H1 (cell line): Measurements from ENCODE around the gene HIGD1B. TPM values are rescaled to one million over a fixed set of nuclear protein-coding genes. Genes with fewer than 3 reads are reported as not detected.
A peak's percentile ranks its signal among the peaks of the same experiment; 100 is the strongest.

Experiments
- ASH2L ChIP-seq: fragments of 200-600, 300-600 bp; sonication (generic); IDR thresholded peaks from one replicate; pipeline ENCODE4 v1.7.1; 2017; ENCODE audit warnings: low read length
- BRCA1 ChIP-seq: IDR thresholded peaks from 2 replicates; pipeline ENCODE4 v1.6.1; 2012; ENCODE audit warnings: low read depth, low read length, improper control_type of control experiment
- CBX5 ChIP-seq: fragments of 300-800, 300-1000 bp; sonication (generic); IDR thresholded peaks from 2 replicates; pipeline ENCODE4 v1.7.1; 2016; ENCODE audit warnings: antibody characterized with exemption, low read length, low read depth
- CBX8 ChIP-seq: fragments of 300-800, 300-1000 bp; sonication (generic); IDR thresholded peaks from 2 replicates; pipeline ENCODE4 v1.7.1; 2016; ENCODE audit warnings: low read depth, low read length, borderline replicate concordance
- CEBPB ChIP-seq: IDR thresholded peaks from 2 replicates; pipeline ENCODE4 v1.6.1; 2012; ENCODE audit warnings: low read depth, low read length
- CREB1 ChIP-seq: IDR thresholded peaks from 2 replicates; pipeline ENCODE4 v1.6.1; 2012; ENCODE audit warnings: inconsistent platforms
- EP300 ChIP-seq, 2 experiments: IDR thresholded peaks; 1 replicate in 1 of 2; 2 replicates in 1 of 2; pipeline ENCODE4 v1.6.1; 2011 to 2012; ENCODE audit warnings: low read depth in 2 of 2, low read length in 2 of 2, mild to moderate bottlenecking in 2 of 2, borderline replicate concordance in 1 of 2, inconsistent platforms in 1 of 2, moderate library complexity in 1 of 2
- FOSL1 ChIP-seq: IDR thresholded peaks from 2 replicates; pipeline ENCODE4 v1.6.1; 2011; ENCODE audit warnings: mild to moderate bottlenecking, low read depth, low read length, moderate library complexity; ENCODE audit not compliant: insufficient read depth
- GTF2F1 ChIP-seq: IDR thresholded peaks from 2 replicates; pipeline ENCODE4 v1.6.1; 2012; ENCODE audit warnings: low read depth, low read length, improper control_type of control experiment, borderline replicate concordance
- HDAC2 ChIP-seq, 2 experiments: fragments of 300-600 bp in 1 of 2; sonication (generic) in 1 of 2; IDR thresholded peaks; 2 replicates each; pipeline ENCODE4 v1.6.1; 2011 to 2012; ENCODE audit warnings: low read depth in 2 of 2, low read length in 2 of 2, mild to moderate bottlenecking in 2 of 2, moderate library complexity in 2 of 2, borderline replicate concordance in 1 of 2, inconsistent platforms in 1 of 2
- HDAC6 ChIP-seq: IDR thresholded peaks from one replicate; pipeline ENCODE4 v1.7.1; 2012; ENCODE audit warnings: low read depth, mild to moderate bottlenecking, inconsistent platforms, low read length, moderate library complexity
- JUND ChIP-seq: IDR thresholded peaks from 2 replicates; pipeline ENCODE4 v1.6.1; 2011; ENCODE audit warnings: mild to moderate bottlenecking, improper control_type of control experiment, low read length
- NRF1 ChIP-seq: IDR thresholded peaks from 2 replicates; pipeline ENCODE4 v1.6.1; 2011; ENCODE audit warnings: mild to moderate bottlenecking, low read depth, low read length, improper control_type of control experiment
- PHF8 ChIP-seq: fragments of 200-600 bp; sonication (generic); conservative IDR thresholded peaks from 2 replicates; pipeline ENCODE4 v1.7.1; 2012; ENCODE audit warnings: low read depth, mild to moderate bottlenecking, inconsistent platforms, low read length, moderate library complexity
- POLR2A ChIP-seq, 2 experiments: IDR thresholded peaks; 1 replicate in 1 of 2; 2 replicates in 1 of 2; pipeline ENCODE4 v1.6.1; 2011; ENCODE audit warnings: low read depth in 2 of 2, low read length in 2 of 2, mild to moderate bottlenecking in 2 of 2; ENCODE audit errors: control extremely low read depth in 1 of 2
- POU5F1 ChIP-seq: IDR thresholded peaks from 2 replicates; pipeline ENCODE4 v1.6.1; 2011; ENCODE audit warnings: low read depth, mild to moderate bottlenecking, low read length, moderate library complexity
- SIX5 ChIP-seq: IDR thresholded peaks from 2 replicates; pipeline ENCODE4 v1.6.1; 2011; ENCODE audit warnings: mild to moderate bottlenecking, low read depth, low read length
- SP4 ChIP-seq: IDR thresholded peaks from 2 replicates; pipeline ENCODE4 v1.6.1; 2012; ENCODE audit warnings: low read length, inconsistent platforms
- SRF ChIP-seq: IDR thresholded peaks from 2 replicates; pipeline ENCODE4 v1.6.1; 2011; ENCODE audit warnings: mild to moderate bottlenecking, low read depth, low read length, moderate library complexity
- SUZ12 ChIP-seq: fragments of 200-600 bp; sonication (generic); IDR thresholded peaks from 2 replicates; pipeline ENCODE4 v1.6.1; 2012; ENCODE audit warnings: mild to moderate bottlenecking, inconsistent platforms, low read length, moderate library complexity, mixed read lengths
- TAF7 ChIP-seq: optimal IDR thresholded peaks from 2 replicates; pipeline ENCODE3; 2011; ENCODE audit warnings: low read depth, mild to moderate bottlenecking, inconsistent platforms, low read length, moderate library complexity, borderline replicate concordance
- TBP ChIP-seq: IDR thresholded peaks from 2 replicates; pipeline ENCODE4 v1.6.1; 2011; ENCODE audit warnings: low read depth, low read length, improper control_type of control experiment
- USF2 ChIP-seq: IDR thresholded peaks from 2 replicates; pipeline ENCODE4 v1.6.1; 2011; ENCODE audit warnings: low read length, improper control_type of control experiment
- YY1 ChIP-seq: IDR thresholded peaks from 2 replicates; pipeline ENCODE4 v1.6.1; 2011; ENCODE audit warnings: low read depth, mild to moderate bottlenecking, low read length
- polyA plus RNA-seq, 7 experiments: library from polyadenylated mRNA; depleted of rRNA in 3 of 7; stranded (reverse) in 5 of 7; unstranded in 2 of 7; fragments of >200 nt in 5 of 7; fragments of 200-250 nt in 2 of 7; gene quantifications; 1 replicate in 5 of 7; 2 replicates in 1 of 7; 4 replicates in 1 of 7; pipeline versions ENCODE4 v1.2.1 to v1.2.3, GENCODE V29; 2011 to 2013; ENCODE audit warnings: missing spikeins in 2 of 7, mixed read lengths in 2 of 7
- total RNA-seq: library from RNA; stranded (reverse); fragmentation: NEBNext Ultra II Directional; extraction: Animal tissue kit (Norgen Biotek cat#: 25700); gene quantifications from 2 replicates; pipeline ENCODE4 v1.2.1, GENCODE V29; 2021

The HIGD1B gene
- total and polyA plus RNA-seq, 2 of the 8 experiments (the other 6 are each of a cell fraction or from before 2014, with no cell fraction given) = not detected

DNA sequence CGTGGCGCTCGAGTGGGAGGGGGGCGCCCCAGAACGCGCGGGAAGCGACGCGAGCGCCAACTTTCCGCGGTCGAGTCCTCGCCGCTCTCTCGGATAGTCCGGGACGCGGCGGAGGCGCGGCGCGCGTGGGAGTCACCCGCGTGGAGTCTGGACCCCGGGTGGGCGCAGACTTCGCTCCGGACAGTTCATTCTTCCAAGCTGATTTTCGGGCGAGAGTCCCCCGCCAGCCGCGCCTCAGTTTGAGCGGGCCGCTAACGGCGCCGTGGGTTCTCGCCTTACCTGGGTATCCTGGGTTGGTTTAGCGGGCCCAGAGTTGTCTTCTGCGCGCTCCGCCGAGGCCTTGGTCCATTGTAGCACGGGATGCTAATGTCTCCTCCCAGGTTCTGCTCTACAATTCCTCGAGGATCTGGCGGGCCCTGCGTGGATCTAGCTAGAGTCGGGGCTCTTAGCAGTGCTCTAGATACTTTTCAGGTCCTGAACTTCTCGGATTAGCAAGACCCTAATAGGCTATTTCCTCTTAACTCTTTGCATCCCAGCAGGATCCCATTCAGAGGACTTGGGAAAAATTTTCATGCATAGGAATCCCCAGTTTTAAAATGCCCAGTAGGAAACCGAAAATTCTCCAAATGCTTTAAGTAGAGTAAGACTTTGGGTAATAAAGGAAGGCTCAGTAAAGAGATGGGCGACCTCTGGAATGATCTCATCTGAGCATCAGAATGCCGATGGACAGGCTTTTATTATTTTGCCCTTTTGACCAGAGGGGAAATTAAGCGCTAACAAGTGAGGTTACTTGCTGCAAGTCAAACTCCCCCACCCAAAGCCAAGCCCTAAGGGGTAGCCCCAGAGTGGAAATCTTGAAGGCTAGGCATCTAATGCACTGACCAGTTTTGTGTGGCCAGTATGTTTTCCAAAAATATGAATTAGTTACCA is 17.1 kb upstream of the HIGD1B start (continued):
- TF ChIP-seq EP300 (IDR thresholded peaks at IDR 0.05; ENCODE audit: borderline replicate concordance in 1 of 2, low read depth in 2 of 2, low read length in 2 of 2) = no peak
- TF ChIP-seq SIX5 = no peak
- no peak for TF ChIP-seq BRCA1
- TF ChIP-seq YY1 = no peak
- no peak for TF ChIP-seq CBX8
- peak; percentile 7 for TF ChIP-seq ASH2L
- no peak for TF ChIP-seq FOSL1
- TF ChIP-seq CREB1 = no peak
- no peak for TF ChIP-seq POU5F1
- TF ChIP-seq JUND = 0 out of 2 replicates have a peak, but pooled peaks have one; percentile 10
- no peak for TF ChIP-seq TAF7
- TF ChIP-seq SUZ12 = peak; percentile 39; the same call in 1 of the 2 replicates
- TF ChIP-seq HDAC2 (IDR thresholded peaks at IDR 0.05; ENCODE audit: borderline replicate concordance in 1 of 2, low read depth in 2 of 2, low read length in 2 of 2) = peak; percentile 88; a peak in 3 of 4 replicates
- no peak for TF ChIP-seq USF2
- peak; percentile 48; the same call in 1 of the 2 replicates for TF ChIP-seq TBP
- no peak for TF ChIP-seq NRF1
- TF ChIP-seq CBX5 = no peak
- no peak for TF ChIP-seq HDAC6
- TF ChIP-seq GTF2F1 = no peak
- no peak for TF ChIP-seq SRF
- peak; percentile 52 to 72; a peak in 2 of 3 replicates for TF ChIP-seq POLR2A (IDR thresholded peaks at IDR 0.05; ENCODE audit: control extremely low read depth in 1 of 2, low read depth in 2 of 2, low read length in 2 of 2)
- TF ChIP-seq PHF8 = peak; percentile 70
- TF ChIP-seq CEBPB = no peak
- no peak for TF ChIP-seq SP4
